Large intestine (tissue), 3 donors: ENCODE measurements around the gene ANKFY1. TPM values are rescaled to one million over a fixed set of nuclear protein-coding genes. Genes with fewer than 3 reads are reported as not detected.
A peak's percentile ranks its signal among the peaks of the same experiment; 100 is the strongest.
"Not testable (repeated sequence)": the region's sequence is repeated elsewhere in the genome, so short reads cannot be mapped to it uniquely, and the experiment has no call there.

Experiments
- DNase-seq, 2 donors: peaks; one replicate each; pipeline versions ENCODE4 v3.0.0 to v3.0.0-alpha.2; 2013
- H3K27ac ChIP-seq: one replicate; pipeline ENCODE4 v1.5.1; 2013; ENCODE audit warnings: low read length
- H3K27me3 ChIP-seq: 2 replicates; pipeline ENCODE4 v1.6.1; 2013; ENCODE audit warnings: low read length; ENCODE audit not compliant: control insufficient read depth, insufficient read depth
- H3K36me3 ChIP-seq: 2 replicates; pipeline ENCODE4 v1.6.1; 2013; ENCODE audit warnings: low read length; ENCODE audit not compliant: control insufficient read depth, insufficient read depth
- H3K4me1 ChIP-seq: one replicate; pipeline ENCODE4 v1.6.1; 2013; ENCODE audit warnings: low read length; ENCODE audit not compliant: control insufficient read depth, insufficient read depth
- H3K4me3 ChIP-seq: one replicate; pipeline ENCODE4 v1.5.1; 2013; ENCODE audit warnings: low read length
- H3K9me3 ChIP-seq: one replicate; pipeline ENCODE4 v1.6.1; 2013; ENCODE audit warnings: mild to moderate bottlenecking, low read depth, low read length, moderate library complexity; ENCODE audit not compliant: control insufficient read depth
- WGBS: methylation state at CpG from one replicate; pipeline ENCODE4 v1.1.5; 2013; ENCODE audit warnings: low lambda C conversion rate; ENCODE audit not compliant: insufficient coverage; 5-methylcytosine and 5-hydroxymethylcytosine counted together
- polyA plus RNA-seq: library from polyadenylated mRNA; unstranded; fragments of 120-200 nt; gene quantifications from one replicate; pipeline ENCODE4 v1.2.1, GENCODE V29; 2013

The ANKFY1 gene
- polyA plus RNA-seq, 1 donor, result 38.7 TPM

DNA sequence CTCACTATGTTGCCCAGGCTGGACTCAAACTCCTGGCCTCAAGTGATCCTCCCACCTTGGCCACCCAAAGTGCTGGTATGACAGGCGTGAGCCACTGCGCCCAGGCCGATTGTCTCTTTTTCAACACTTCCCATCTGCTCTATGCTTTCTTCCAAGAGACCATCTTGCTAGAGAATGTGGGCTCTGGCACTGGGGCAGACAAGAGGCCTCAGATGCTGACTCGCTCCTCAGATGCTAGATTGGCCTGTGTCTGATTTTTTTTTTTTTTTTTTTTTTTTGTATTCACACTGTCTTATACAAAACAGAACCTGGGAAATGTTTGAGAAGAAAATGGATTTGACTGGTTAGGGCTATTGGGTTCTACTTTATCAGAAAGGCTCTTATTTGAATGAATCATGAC lies 62.6 kb downstream of the ANKFY1 start:
- H3K9me3 ChIP-seq, result no peaks in the 10 kb centered on the region
- no peaks in the 10 kb centered on the region for H3K4me1 ChIP-seq
- WGBS, result no CpG with 5 or more reads among the region's 4 CpGs
- no peak overlapping the region for H3K4me3 ChIP-seq
- no peak for DNase-seq
- no peaks in the 10 kb centered on the region for H3K27me3 ChIP-seq
- peaks cover 41% of the 10 kb centered on the region for H3K36me3 ChIP-seq
- no peak overlapping the region for H3K27ac ChIP-seq

GRCh38 chr17:4199818-4200402 lies 63.9 kb downstream of the ANKFY1 start:
- no peak overlapping the region for H3K4me3 ChIP-seq
- H3K9me3 ChIP-seq, result no peaks in the 10 kb centered on the region
- H3K27ac ChIP-seq, result no peak overlapping the region
- H3K27me3 ChIP-seq, result no peaks in the 10 kb centered on the region
- WGBS, result no CpG with 5 or more reads among the region's 9 CpGs
- H3K4me1 ChIP-seq, result no peaks in the 10 kb centered on the region
- DNase-seq, result no peak
- H3K36me3 ChIP-seq, result peaks cover 41% of the 10 kb centered on the region

GRCh38 chr17:4198995-4199394 lies 64.8 kb downstream of the ANKFY1 start:
- H3K4me1 ChIP-seq, result no peaks in the 10 kb centered on the region
- H3K9me3 ChIP-seq, result no peaks in the 10 kb centered on the region
- no peaks in the 10 kb centered on the region for H3K27me3 ChIP-seq
- no peak for DNase-seq
- no peak overlapping the region for H3K4me3 ChIP-seq
- no peak overlapping the region for H3K27ac ChIP-seq
- 100% methylated on average over 4 of the region's 7 CpGs for WGBS
- H3K36me3 ChIP-seq, result peaks cover 42% of the 10 kb centered on the region

GRCh38 chr17:4195306-4195705 lies 68.5 kb downstream of the ANKFY1 start:
- Histone ChIP-seq H3K9me3 (no peaks in the 10 kb centered on the region), H3K36me3 (peaks cover 48% of the 10 kb centered on the region), H3K27me3 (no peaks in the 10 kb centered on the region), H3K4me1 (no peaks in the 10 kb centered on the region), H3K27ac (no peak overlapping the region), H3K4me3 (no peak overlapping the region)
- WGBS, result 100% methylated on average over 1 of the region's 10 CpGs
- DNase-seq, result no peak

DNA sequence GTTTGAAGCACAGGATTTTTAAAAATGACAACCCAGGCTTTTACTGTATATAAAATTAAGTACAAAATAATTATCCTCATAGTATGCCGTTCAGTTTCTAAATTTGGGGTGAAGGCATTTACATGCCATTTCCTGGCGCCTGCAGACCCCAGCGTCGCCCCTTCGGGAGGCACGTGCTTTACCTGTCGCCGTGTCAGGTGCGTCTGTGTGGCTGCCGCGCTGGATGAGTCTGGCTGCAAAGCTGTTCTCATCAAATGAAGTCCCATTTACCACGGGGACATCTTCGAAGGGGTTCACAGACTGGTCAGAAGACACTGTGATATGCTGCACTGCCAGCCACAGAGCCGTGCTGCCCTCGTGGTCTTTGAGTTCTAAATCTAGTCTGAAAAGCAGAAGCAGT lies 69.0 kb downstream of the ANKFY1 start:
- Histone ChIP-seq H3K36me3 (peaks cover 53% of the 10 kb centered on the region), H3K27ac (no peak overlapping the region), H3K4me3 (no peak overlapping the region), H3K27me3 (no peaks in the 10 kb centered on the region), H3K9me3 (no peaks in the 10 kb centered on the region), H3K4me1 (no peaks in the 10 kb centered on the region)
- WGBS, result 100% methylated on average over 1 of the region's 15 CpGs
- no peak for DNase-seq

- not testable (repeated sequence) for H3K4me1 ChIP-seq, H3K27ac ChIP-seq, H3K9me3 ChIP-seq, H3K27me3 ChIP-seq, DNase-seq, H3K4me3 ChIP-seq
- WGBS, result no CpG with 5 or more reads among the region's 7 CpGs
- peaks cover 63% of the 10 kb centered on the region for H3K36me3 ChIP-seq
These were observed 73.0 kb downstream of the ANKFY1 start for GRCh38 chr17:4190791-4191190.

GRCh38 chr17:4189280-4189679 lies 74.5 kb downstream of the ANKFY1 start:
- Histone ChIP-seq H3K4me3 (no peak overlapping the region), H3K27me3 (no peaks in the 10 kb centered on the region), H3K4me1 (peaks cover 4% of the 10 kb centered on the region), H3K27ac (no peak overlapping the region), H3K9me3 (no peaks in the 10 kb centered on the region), H3K36me3 (peaks cover 62% of the 10 kb centered on the region)
- WGBS, result no CpG with 5 or more reads among the region's 10 CpGs
- no peak for DNase-seq

DNA sequence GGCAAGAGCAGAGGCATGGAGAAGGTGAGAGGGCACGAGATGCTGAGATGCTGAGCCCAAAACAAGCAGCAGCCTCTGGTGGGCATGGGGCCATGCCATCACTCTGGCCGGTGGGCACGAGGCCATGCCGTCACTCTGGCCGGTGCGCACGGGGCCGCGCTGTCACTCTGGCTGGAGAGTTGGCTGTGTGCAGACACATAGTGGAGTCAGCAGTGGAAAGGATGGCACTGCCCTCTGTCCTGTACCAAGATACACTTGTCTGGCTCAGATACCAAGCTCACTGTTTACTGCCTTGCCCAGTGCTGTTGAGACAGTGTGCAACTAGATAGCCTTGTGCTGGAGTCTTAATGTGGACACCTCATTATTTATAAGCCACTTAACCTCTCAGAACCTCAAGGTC lies 75.7 kb downstream of the ANKFY1 start:
- no CpG with 5 or more reads among the region's 9 CpGs for WGBS
- Histone ChIP-seq H3K4me3 (no peak overlapping the region), H3K36me3 (peaks cover 66% of the 10 kb centered on the region), H3K27me3 (no peaks in the 10 kb centered on the region), H3K9me3 (no peaks in the 10 kb centered on the region), H3K27ac (no peak overlapping the region), H3K4me1 (peaks cover 4% of the 10 kb centered on the region)
- no peak for DNase-seq

- H3K27ac ChIP-seq, result no peak overlapping the region
- peaks cover 66% of the 10 kb centered on the region for H3K36me3 ChIP-seq
- no peaks in the 10 kb centered on the region for H3K9me3 ChIP-seq
- DNase-seq, result no peak
- peaks cover 4% of the 10 kb centered on the region for H3K4me1 ChIP-seq
- 100% methylated on average over 2 of the region's 6 CpGs for WGBS
- no peaks in the 10 kb centered on the region for H3K27me3 ChIP-seq
- H3K4me3 ChIP-seq, result no peak overlapping the region
These were observed 76.7 kb downstream of the ANKFY1 start for GRCh38 chr17:4187076-4187475.

DNA sequence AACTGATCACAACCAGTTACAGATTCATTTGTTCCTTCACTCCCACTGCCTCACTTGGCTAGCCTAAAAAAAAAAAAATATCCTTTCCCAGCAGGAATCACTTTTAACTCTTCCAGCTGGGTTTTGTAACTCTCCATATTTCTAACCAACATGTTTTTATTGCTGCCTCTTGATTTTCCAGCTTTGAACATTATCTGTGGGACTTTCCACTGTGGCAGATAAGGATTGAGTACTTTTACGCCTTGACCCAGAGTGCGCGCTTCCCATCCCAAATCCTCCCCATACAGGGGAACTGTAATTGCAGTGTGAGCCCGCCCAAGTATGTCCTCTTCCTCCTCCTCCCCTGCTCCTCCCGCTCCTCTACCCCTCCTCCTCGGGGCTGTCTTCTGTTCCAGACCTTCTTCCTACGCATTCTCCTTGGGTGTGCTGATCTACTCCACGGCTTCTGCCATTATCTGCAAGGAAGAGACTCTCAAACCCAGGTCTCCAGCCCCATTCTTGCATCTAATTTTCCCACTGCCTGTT lies 77.4 kb downstream of the ANKFY1 start:
- Histone ChIP-seq H3K9me3 (no peaks in the 10 kb centered on the region), H3K4me3 (no peak overlapping the region), H3K27me3 (no peaks in the 10 kb centered on the region), H3K36me3 (peaks cover 73% of the 10 kb centered on the region), H3K4me1 (peaks cover 4% of the 10 kb centered on the region), H3K27ac (no peak overlapping the region)
- peak in 1 of 2 donors; percentile 42 for DNase-seq
- 50% methylated on average over 1 of the region's 8 CpGs for WGBS

GRCh38 chr17:4185656-4186055 lies 78.1 kb downstream of the ANKFY1 start:
- no peaks in the 10 kb centered on the region for H3K9me3 ChIP-seq
- H3K4me3 ChIP-seq, result no peak overlapping the region
- peaks cover 74% of the 10 kb centered on the region for H3K36me3 ChIP-seq
- H3K27ac ChIP-seq, result no peak overlapping the region
- no peak for DNase-seq
- H3K27me3 ChIP-seq, result no peaks in the 10 kb centered on the region
- peaks cover 4% of the 10 kb centered on the region for H3K4me1 ChIP-seq
- 100% methylated on average over 3 of the region's 15 CpGs for WGBS
